ENCODE results near the gene NELL1.

Gene NELL1

DNA sequence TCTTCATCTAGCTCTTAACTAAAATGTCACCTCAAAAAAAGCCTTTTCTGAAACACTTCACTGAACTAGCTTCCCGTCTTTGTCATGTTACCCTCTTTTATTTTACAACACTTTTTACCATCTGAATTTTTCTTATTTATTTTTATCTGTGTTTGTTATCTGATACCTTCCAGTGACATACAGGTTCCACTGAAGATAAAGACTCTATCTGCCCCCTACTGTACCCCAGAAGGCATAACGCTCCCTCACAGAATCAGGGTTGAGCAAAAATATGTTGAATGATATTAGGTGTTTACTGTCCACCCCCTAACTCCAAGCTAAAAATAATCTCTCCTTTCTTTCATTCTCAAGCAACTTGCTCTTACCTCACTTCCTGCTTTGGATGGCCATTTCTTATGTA is 654.2 kb downstream of the NELL1 start:
- TF ChIP-seq CTCF (IDR thresholded peaks at IDR 0.05; ENCODE audit: low read depth, low read length): no peak
- DNase-seq (ENCODE audit: low read depth in 2 of 2): no peak
- H3K4me3 ChIP-seq (replicated peaks in 1 of 2; ENCODE audit: low read depth in 2 of 2, low read length in 2 of 2): no peak overlapping the region

DNA sequence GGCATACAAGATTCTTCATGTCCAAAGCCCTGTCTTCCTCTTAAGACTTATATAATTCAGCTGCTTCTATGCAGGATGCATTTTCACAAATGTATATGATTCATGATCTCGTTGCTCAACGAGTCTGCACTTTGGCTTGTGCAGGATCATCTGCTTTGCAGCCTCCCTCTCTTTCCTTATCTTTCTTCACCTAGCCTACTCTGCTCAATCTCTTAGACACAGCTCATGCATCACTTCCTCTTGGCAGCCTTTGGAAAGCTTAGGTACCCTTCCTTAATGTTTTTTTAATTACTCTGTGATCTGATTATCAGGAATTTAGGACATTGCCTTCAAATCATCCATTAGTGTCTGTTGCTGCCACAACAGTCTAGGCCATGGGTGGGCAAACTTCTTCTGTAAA is 673.8 kb downstream of the NELL1 start:
- DNase-seq (ENCODE audit: low read depth in 2 of 2): no peak
- no peak for TF ChIP-seq CTCF (IDR thresholded peaks at IDR 0.05; ENCODE audit: low read depth, low read length)
- H3K4me3 ChIP-seq (replicated peaks in 1 of 2; ENCODE audit: low read depth in 2 of 2, low read length in 2 of 2): no peak overlapping the region

- no peak for TF ChIP-seq CTCF (IDR thresholded peaks at IDR 0.05; ENCODE audit: low read depth, low read length)
- no peak for DNase-seq (ENCODE audit: low read depth in 2 of 2)
- no peak overlapping the region for H3K4me3 ChIP-seq (replicated peaks in 1 of 2; ENCODE audit: low read depth in 2 of 2, low read length in 2 of 2)
Measured at GRCh38 chr11:21346361-21346760, 677.0 kb downstream of the NELL1 start.

GRCh38 chr11:21350613-21351012 is 681.2 kb downstream of the NELL1 start:
- no peak for TF ChIP-seq CTCF (IDR thresholded peaks at IDR 0.05; ENCODE audit: low read depth, low read length)
- H3K4me3 ChIP-seq (replicated peaks in 1 of 2; ENCODE audit: low read depth in 2 of 2, low read length in 2 of 2): no peak overlapping the region
- no peak for DNase-seq (ENCODE audit: low read depth in 2 of 2)

GRCh38 chr11:21353425-21353824 is 684.0 kb downstream of the NELL1 start:
- DNase-seq (ENCODE audit: low read depth in 2 of 2): no peak
- no peak overlapping the region for H3K4me3 ChIP-seq (replicated peaks in 1 of 2; ENCODE audit: low read depth in 2 of 2, low read length in 2 of 2)
- no peak for TF ChIP-seq CTCF (IDR thresholded peaks at IDR 0.05; ENCODE audit: low read depth, low read length)

DNA sequence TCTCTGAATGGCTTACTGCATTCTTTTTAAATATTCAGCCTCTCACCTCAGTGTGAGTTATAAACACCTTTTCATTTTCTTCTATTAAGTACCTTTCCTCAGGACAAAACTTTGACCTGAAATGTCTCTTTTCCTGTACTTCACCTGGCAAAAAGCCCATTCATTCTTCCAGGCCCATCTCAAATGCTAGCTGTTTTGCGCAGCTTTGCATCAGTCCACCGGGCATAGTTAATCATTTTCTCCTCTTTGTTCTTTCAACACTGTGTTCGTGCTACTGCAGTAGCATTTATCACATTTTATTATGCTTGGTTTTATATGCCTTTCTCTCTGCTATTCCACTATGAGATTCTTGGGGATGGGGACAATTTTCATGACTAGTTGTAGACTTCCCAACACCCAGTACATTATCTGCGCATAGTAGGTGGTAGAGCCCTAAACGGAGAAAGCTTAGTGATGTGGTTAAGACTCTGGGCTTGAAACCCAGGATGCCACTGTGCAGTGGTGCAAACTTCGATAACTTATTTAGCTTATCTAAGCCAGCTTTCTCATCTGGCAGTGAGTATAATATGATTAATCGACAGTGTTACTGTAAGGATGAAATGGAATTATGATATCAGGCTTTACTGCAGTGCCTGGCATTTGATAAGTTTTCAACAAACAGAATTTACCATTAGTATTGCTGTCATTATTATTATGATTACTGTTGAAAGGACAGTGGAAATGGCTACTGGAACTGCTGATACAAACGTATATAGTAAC is 695.7 kb downstream of the NELL1 start:
- no peak for TF ChIP-seq CTCF (IDR thresholded peaks at IDR 0.05; ENCODE audit: low read depth, low read length)
- no peak for DNase-seq (ENCODE audit: low read depth in 2 of 2)
- H3K4me3 ChIP-seq (replicated peaks in 1 of 2; ENCODE audit: low read depth in 2 of 2, low read length in 2 of 2): no peak overlapping the region

DNA sequence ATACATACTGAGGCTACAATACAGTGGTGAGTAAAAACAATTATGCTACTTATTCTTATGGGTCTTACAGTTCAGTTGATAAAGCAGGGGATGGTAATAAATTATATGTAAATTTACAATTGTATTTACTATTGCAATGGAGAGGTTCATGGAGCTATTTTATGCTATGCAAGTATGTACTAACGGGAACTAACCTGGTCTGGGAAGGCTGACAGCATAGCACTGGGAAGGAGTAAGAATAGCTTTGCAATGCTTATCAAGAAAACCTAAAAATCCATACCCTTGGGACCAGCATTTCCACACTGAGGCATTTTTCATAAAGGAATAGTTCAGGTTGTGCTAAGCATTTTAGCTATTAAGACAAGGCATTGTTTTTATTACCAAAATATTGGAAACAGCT is 700.6 kb downstream of the NELL1 start:
- no peak overlapping the region for H3K4me3 ChIP-seq (replicated peaks in 1 of 2; ENCODE audit: low read depth in 2 of 2, low read length in 2 of 2)
- DNase-seq (ENCODE audit: low read depth in 2 of 2): no peak
- TF ChIP-seq CTCF (IDR thresholded peaks at IDR 0.05; ENCODE audit: low read depth, low read length): no peak

Measured in cardiac fibroblast (primary cell).